ENCODE data around the gene BID. TPM values are rescaled to one million over a fixed set of nuclear protein-coding genes. Genes with fewer than 3 reads are reported as not detected.
"Not testable (repeated sequence)": the region's sequence is repeated elsewhere in the genome, so short reads cannot be mapped to it uniquely, and the experiment has no call there.

Gene BID
- total RNA-seq, 1 donor from 2014 or later = 12.9 TPM

- DNase-seq = no peak
Measured at GRCh38 chr22:17769013-17769715, 5.1 kb downstream of the BID start.

- DNase-seq = no peak
Measured at GRCh38 chr22:17767233-17768065, 6.8 kb downstream of the BID start.

DNA sequence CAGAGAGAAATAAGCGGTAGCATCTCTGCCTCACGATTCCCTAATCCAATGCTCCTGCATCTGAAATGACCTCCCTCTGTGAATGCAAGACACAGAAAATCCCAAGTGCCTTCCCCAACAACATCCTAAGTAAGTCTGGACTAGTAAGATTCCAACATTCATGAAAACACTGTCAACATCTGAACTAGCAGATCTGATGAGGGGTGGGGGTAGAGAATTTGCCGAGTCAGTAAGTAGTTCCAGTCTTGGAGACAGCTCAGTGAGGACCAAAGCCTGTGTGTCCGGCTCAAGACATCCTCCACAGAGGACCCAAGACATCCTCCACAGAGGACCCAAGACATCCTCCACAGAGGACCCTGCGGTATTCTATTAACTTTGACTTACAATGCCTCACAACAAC lies 9.4 kb downstream of the BID start:
- not testable (repeated sequence) for DNase-seq

- no peak for DNase-seq
Measured at GRCh38 chr22:17764036-17764435, 10.2 kb downstream of the BID start.

GRCh38 chr22:17763442-17763841 lies 10.8 kb downstream of the BID start:
- DNase-seq = not testable (repeated sequence)

GRCh38 chr22:17761138-17761488 lies 13.2 kb downstream of the BID start:
- DNase-seq = no peak

GRCh38 chr22:17754233-17754925 lies 19.9 kb downstream of the BID start:
- DNase-seq = no peak

DNA sequence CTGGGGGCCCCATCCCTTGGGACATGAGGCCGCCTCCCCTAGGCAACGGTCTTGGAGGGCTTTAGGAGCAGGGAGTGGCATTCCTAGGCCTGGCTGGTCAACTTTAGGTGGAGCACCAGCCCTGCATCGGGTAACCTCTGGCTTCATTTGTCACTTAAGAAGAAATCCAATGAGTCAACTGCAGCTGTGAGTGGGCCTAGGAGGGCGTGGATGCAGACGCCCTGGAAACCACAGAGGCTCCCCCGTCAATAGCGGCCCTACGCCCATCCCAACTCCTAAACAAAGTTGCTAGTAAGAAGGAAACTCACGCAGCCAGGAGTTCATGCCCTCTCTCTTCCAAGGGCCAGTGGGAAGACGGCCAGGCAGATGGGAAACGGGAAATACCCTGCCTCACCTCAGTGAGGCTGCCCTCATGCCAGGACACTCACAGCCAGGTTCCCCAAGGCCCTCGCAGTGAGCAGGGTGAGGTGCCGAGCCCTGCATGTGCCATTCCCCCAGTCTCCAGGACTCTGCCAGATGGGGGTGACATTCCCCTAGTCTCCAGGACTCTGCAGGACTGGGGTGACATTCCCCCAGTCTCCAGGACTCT lies 20.8 kb downstream of the BID start:
- DNase-seq = no peak

- DNase-seq = no peak
Measured at GRCh38 chr22:17751596-17751995, 22.7 kb downstream of the BID start.

DNA sequence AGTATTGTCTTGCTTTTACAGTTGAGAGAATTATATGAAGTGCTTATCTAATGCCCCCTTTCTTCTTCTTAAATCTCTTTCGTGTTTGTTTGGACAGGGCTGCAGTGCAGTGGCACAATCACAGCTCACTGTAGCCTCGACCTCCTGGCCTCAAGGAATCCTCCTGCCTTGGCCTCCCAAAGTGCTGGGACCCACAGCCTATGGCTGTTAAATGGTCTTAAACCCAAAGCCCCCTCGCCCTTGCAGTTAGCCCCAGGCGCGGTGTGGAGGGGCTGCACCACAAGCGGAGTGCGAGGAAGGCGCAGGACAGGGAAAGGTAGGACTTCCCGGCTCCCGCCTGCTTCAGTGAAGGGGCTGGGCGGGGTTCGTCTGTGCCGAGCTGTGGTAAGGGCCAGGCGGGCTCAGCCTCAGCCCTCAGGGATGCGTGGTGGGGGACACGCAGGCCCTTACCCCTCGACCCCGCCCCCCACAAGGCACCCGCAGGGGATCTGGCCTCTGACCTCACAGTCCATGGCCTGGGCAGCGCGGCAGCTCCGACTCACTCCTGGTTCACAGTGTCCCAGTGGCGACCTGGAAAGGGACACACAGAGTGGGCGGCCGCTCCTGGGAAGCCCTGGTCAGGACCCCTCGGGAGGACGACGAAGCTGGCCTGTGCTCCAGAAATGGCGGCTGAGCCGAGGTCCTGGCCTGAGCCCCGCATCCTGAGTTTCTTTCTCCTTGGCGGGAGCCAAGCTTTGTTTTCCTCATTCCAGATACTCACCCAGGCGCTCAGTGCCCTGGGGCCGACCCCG lies 24.5 kb downstream of the BID start:
- DNase-seq = no peak

DNA sequence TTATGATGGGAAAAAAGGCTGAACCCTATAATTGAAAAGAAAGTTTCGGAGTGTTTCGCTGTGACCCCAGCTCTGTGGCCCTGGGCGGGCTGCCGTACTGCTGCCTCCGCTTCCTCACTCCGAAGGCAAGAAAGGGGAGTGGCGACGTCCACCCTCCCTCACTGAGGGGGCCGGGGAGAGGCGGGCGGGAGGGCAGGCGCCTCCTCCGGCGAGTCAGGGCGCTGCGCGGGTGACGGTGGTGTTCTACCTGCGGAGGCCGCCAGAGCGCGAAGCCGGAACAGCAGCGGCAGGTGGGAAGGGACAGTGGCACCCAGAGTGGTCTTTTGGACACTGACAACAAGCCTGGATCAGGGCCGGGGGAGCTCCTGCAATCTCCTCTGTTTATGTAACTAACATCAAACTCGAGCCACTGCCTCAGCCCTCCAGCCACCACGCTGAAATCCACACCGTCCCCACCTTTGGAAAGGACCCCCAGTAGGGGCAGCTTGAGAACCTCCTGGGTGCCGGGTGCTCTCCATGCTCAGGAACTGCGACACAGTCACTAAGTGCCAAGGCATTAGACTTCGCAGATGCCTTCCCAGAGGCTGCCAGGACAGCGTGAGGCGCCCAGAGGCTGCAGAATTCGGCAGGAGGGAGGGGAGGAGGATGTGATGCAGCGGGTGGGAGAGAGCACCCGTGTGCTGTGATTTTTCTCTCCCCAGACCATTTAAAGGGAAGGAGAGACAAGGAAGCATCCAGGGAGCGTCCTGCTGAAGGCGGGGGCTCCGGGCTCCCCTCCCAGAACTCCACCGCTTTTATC lies 25.5 kb downstream of the BID start:
- no peak for DNase-seq

GRCh38 chr22:17746916-17747315 lies 27.4 kb downstream of the BID start:
- no peak for DNase-seq

- no peak for DNase-seq
Measured at GRCh38 chr22:17744430-17744829, 29.8 kb downstream of the BID start.

DNA sequence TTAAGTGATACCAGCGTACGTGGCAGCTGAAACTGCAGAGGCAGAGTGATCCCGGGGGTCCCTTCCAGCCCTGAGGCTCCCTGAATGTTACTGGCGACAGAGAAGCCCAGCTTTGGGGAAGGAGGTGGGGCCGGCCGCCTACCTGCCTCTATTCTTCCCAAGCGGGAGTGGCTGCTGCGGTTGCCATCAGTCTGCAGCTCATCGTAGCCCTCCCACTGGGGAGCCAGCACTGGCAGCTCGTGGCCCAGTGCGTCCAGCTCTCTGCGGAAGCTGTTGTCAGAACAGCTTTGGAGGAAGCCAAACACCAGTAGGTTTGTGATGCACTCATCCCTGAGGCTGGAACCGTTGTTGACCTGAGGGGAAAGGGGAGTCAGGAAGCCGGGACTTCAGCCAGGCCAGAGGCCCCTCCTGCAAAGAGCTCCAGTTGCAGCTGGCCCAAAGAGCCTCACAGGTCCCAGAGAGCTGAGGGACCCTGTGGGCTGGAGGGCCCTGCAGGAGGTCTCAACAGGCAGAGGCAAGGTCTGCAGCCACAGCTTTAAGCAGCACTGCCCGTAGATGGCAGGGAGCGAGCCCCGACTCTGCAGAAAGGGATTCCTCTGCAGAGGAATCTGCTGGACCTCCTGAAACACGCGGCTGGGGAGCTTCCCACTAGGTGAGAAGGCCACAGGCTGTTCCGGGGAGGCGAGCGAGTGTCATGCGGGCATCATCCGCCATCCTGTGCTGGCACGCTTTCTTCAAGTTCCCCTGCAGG lies 30.4 kb downstream of the BID start:
- no peak for DNase-seq

- no peak for DNase-seq
Measured at GRCh38 chr22:17742527-17742902, 31.8 kb downstream of the BID start.

GRCh38 chr22:17741866-17742526 lies 32.3 kb downstream of the BID start:
- no peak for DNase-seq

DNA sequence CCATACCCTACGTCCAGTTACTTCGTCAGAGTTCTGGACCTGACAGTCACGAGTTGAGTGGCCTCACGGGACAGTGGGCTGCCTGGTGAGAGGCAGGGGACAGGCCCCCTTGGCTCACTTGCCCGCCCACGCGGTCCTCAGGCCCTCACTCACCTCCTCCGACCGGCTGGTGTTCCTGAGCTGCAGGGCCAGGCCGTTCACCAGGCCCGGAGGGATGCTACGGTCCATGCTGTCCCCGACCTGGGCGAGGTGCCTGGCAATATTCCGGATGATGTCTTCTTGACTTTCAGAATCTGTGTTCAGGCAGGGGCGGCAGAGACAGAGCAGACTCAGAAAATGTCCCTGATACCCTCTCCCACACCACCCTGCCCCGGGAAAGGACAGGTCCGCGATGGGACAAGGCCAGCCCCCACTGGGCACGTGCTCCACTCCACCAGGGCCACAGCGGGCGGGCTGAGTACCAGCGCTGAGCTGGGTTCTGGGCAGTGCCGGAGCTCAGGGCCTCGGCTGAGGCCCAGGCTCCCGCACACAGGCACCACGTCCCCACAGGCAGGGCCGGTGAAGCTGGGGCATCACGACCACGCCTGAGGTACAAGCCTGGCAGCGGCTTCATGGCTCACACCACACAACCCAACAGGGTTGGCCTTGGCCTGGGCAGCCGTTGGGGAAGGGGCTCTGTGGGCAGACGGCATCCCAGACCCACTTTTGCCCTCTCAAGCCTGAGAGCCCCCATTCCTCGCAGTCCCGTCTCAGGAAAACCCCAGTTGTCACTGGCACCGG lies 34.9 kb downstream of the BID start:
- no peak for DNase-seq

- DNase-seq = no peak
Measured at GRCh38 chr22:17738386-17739128, 35.7 kb downstream of the BID start.

Measured in skin of body (tissue), 2 donors.